GM21723 (cell line): ENCODE measurements around the gene FOXA1.

Experiments
- ATAC-seq: cut with Tn5 transposase; IDR thresholded peaks from one replicate; pipeline ENCODE4 v1.9.1; 2021; ENCODE audit warnings: mild to moderate bottlenecking, moderate library complexity; ENCODE audit not compliant: unreplicated experiment

Gene FOXA1

DNA sequence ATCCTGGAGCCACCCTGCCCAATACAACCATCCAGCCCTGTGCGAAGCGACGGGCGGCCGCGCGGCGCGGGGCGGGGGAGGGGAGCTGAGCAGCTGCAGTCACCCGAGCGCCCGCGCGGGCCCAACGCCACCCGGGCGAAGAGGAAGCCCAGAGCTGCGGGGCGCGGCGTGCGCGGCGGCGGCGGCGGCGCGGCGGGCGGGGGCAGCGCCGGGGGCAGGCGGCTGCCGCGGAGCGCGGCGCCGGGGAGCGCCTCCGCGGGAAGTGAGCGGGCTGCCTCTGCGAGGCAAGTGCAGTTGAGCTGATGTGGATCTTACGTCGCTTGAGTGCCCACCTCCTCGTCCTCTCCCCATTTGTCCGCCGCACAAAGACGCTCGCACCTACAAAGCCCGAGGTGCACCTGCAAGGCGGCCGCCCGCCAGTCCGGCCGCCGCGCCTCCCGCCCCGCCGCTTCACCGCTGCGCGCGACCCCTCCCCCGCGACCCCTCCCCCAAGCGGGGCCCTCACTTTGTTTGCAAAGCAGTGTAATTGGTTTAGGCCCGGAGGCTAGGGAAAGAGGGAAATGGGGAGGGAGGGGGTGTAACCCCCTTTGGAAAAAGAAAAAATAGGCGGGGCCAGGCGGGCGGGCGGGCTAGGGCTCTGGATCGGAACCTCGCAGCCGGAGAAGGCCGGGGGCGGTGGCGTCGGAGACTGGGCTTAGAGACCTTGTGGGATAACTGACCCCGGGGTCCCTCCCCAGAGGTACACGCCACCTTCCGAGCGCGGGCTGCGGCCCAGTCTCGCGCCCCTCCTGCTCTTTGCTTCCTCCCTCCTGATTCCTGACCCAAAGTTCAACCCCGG lies at the start of gene FOXA1, which contains the start of gene TTC6:
FOXA1 (minus strand) TSS at position 279 of the 838 bp plus-strand sequence; CDS start at position 2, 277 bp downstream.
TTC6 (plus strand) TSS at position 659 of the 838 bp plus-strand sequence. CDS start 26,436 bp downstream, outside the sequence.
- no peak for ATAC-seq

DNA sequence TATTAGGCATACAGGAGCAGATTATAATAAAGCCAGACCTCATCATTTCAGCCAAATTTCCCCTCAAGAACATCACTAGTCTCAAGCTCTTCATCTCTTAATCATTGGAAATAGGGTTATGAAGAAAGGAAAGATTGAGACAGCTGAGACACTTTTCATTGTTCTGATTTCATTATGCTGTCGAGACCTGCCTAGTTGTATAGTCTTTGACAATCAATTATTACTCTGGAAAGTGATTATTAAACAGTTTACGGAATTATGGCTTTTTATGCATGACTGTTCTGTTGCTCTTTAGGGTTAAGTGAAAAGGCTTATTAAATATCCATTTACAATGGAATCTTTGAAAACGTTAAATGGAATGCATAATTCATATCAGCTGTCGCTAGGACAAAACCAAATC lies 48.7 kb upstream of the FOXA1 start:
- ATAC-seq, result no peak

DNA sequence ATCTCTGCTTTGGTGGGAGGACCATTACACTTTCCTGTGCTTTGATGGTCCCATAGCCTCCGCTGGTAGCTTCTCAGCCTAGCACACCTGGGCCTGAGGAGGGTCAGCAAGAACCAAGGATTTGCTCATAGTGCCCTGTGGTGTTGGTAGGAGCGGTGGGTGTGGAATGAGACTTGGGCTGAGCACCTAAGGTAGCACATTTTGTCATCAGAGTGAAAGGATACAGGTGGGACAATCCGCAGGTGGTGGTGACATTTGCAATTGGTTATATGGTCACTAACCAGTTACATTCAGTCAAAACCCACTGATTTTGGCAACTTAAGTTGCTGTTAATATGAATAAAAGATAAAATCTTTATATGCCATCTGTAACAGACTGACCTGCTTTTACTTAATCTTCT lies 47.1 kb upstream of the FOXA1 start:
- ATAC-seq, result no peak

DNA sequence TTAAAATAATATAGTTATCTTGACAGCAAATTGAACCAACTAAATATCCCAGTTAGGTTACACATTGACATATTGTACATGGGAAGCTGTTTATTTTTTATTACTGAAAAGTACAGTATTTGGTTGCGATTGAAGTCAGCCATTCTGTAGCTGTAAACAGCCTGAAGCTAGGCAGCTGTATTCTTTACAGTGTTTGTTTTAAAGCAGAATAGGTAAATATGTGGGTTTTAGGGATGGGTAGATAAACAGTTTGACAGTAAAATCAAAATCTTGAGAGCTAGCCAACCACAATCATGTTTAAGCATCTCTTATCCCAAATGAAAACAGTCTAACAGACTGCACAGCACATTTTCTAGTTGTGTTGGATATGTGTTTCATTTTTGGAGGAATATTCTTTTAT lies 46.1 kb upstream of the FOXA1 start:
- no peak for ATAC-seq

DNA sequence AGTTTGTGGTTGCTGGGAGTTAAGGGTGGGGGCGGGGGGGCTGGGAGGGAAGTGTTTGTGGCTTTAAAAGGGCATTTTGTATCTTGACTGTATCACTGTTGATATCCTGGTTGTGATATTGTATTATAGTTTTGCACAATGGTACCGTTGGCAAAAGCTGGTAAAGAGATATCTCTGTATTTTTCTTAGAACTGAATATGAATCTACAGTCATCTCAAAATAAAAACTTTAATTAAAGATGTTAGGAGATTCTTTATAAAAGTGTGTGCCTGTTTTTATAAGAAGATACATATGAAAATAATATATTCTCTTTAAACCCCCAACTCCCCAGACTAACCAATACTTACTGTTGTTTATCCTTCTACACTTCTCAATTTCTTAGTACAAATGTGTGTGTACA lies 43.5 kb upstream of the FOXA1 start:
- no peak for ATAC-seq

DNA sequence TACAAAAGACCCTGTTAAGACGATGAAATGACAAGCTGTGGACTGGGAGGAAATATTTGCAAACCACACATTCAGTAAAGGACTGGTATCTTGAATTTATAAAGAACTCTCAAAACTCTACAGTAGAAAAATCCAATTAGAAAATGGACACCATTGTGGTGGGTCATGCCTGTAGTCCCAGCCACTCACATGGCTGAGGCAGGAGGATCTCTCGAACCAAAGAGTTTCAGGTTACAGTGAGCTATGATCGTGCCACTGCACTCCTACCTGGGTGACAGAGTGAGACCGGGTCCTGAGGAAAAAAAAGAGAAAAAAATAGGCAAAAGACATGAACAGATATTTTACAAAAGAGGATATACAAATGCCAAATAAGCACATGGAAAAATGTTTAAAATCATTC lies 42.3 kb upstream of the FOXA1 start:
- ATAC-seq, result no peak

DNA sequence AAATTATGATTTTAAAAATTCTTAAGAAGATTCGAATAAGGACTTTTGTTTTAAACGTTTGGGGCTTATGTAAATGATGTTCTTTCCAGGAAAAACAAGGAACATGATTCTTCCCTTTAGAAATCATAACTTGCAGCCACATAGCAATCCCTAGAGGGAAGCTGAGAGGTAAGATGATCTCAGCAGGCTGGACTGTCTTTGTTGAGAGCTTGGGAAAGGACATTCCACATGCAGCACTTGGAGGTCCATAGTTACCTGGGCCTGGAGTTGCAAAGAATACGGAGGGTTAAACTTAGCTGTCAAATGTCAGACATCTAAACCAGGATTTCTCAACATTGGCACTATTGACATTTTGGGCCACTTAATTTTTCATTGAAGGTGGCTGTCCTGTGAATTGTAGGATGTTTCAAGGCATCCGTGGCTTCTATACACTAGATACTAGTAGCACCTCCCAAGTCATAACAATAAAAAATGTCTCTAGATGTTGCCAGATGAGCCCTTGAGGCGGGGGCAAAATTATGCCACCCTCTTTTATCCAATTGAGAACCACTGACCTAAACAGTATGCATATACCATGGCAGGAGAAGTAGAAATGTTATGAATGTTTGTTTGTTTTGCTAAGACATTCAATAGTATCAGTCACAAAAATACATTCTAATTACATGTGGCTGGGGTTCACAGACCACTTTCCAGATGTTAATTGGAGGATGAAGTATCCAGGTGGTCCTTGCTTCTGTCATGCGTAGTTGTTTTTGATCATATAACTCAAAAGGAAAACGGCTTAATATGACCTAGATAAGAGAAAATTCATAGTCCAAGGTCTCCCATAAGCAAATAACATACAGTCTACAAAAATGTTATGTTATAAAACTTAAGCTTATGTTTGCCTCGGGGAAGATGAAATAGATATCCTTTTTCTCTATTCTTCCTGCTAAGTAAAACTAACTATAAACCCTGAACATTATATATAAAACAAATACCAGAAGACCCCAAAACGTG lies 30.8 kb upstream of the FOXA1 start:
- no peak for ATAC-seq

DNA sequence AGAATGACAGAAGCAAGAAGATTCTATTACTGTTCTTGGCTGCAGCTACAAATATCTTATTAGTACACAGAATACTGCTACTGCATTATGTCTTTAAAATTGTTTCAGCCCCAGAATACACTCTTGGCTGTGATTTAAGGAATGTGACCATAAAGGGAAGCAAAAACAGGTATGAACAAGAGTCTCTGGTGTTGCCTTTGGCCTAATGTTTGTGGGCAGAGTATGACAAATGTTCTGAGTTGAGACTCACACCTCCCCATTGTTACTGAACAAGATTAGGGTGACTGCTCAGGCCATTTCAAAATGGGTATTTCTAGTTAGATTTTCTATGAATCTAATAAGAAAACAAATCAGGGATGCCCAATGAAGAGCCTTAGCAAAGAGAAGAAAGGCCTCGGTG lies 28.9 kb upstream of the FOXA1 start:
- ATAC-seq, result no peak

DNA sequence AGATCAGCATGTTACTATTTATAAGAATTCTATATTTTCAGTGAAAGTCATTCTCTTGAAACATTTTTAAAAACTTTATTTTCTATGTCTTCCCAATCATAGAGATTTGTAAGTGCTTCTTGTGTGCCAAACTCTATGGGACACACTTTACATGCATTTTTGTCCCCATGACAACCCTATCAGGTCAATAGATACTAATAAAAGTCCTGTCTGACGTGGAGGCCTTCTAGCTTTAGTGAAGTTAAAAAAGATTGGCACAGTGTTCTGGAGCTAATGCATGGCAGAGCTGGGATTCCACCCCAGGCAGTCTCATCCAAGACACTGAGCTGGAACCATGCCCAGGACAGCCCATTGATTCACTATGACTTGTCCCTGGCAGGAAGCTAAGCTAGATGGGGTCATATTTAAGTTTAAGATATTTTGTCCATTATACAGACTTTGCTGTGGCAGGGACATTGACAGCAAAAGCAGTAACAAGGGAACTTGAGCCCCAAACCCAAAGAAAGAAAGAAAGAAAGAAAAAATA lies 28.4 kb upstream of the FOXA1 start:
- ATAC-seq, result no peak

DNA sequence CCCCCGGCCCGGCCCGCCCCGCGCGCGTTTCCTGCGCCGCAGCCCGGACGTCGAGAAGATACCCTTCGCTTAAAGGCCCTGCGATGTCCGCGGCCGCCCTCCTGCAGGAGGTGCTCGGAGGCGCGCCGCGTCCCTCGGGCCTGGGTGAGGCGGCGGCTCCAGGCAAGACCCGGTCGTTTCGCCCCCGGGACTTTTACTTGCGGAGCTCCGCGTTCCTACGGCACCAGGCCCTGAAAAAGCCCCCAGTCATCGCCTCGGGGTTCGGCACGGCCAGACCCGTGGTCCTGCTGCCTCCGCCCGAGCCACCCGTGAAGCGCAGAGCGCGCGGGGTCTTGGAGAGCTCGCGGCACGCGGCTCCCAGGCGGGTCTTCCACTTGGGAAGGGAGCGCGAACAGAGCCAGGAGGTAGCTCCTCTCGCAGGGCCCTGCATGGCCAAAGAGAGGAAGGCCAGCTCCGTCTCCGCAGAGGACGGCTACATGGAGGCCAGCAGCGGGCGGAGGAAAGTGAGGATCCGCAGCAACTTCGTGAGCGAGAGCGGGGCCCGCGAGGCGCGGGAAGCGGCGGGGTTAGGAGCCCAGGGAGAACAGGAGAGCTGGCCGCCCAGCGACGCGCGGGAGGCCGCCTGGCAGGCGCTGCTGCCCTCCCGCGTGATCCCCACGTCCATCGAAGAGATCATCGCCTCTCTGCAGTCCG lies 27.3 kb upstream of the FOXA1 start:
- ATAC-seq, result no peak

DNA sequence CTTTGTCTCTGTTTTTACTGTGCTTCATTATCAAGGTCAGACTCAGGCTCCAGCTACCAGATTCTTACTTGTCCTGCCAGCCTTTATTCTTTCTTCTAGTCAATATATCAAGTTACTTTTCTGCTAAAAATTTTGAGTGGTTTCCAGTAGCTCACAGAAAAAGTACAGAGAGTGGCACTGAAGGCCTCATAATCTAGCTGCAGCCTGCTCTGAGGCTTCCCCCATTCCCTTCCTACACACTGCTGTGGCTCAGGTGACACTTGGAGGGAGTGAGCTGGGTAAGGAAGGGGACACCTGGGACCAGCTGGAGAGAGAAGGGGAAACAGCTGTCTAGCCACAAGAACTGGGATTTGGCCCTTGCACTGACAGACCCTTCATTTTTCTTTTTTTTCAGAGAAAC lies 25.8 kb upstream of the FOXA1 start:
- ATAC-seq, result no peak

DNA sequence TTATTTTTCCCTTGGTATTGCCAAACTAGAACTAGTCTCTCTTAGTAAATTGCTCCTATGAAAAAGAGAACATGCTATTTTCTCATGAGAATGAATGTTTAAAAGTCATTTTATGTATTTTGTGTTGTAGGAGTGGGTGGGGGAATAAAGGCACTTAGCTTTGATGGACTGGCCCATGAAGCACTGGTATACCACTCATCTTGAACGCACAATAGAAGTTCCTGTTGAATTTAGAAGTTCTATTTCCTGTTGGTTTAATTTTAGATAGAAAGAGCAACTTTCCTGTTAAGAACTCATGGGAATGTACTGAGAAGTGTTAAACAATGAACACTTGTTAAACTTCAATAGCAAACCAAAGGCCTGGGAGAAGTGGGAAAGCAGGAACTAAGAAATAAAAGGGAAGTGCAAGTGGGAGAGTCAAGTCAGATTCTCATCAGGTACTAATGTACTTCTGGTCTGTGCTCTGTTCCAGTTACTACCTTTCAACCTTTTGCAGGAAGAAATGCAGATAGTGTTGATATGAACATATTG lies 23.5 kb upstream of the FOXA1 start:
- no peak for ATAC-seq

DNA sequence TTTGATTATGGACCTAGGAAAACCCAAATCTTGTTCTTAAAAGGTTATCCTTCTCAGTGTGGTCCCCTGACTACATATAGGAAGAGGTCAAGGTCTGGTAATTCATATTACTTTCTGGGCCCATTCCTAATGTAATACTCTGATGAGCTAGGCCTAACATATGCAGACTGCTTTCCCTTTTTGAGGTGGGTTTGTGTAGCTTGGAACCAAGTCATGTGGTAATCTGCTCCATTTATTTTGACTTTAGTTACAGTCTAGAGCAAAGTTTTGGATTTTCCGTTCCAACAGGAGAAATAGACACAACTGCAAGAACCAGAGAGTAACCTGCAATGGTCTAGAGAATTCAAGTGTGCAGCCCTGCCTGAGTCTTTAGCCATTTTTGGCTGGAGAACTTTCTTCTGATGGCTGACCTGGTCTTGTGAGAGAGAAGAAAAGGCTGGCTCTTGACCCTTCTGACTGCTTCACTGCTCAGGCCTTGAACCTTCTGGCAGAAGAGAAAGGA lies 22.9 kb upstream of the FOXA1 start:
- no peak for ATAC-seq

DNA sequence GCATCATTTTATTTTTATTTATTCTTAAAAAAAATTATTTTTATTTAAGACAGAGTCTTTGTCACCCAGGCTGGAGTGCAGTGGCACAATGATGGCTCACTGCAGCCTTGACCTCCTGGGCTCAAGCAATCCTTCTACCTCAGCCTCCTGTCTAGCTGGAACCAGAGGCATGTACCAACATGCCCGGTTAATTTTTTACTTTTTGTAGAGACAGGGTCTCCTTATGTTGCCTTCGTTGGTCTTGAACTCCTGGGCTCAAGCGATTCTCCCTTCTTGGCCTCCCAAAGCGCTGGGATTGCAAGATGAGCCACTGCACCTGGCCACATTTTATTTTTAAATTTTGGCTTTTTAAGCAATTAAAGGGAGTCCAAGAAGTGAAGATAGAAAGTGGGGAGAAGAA lies 21.8 kb upstream of the FOXA1 start:
- ATAC-seq, result no peak

DNA sequence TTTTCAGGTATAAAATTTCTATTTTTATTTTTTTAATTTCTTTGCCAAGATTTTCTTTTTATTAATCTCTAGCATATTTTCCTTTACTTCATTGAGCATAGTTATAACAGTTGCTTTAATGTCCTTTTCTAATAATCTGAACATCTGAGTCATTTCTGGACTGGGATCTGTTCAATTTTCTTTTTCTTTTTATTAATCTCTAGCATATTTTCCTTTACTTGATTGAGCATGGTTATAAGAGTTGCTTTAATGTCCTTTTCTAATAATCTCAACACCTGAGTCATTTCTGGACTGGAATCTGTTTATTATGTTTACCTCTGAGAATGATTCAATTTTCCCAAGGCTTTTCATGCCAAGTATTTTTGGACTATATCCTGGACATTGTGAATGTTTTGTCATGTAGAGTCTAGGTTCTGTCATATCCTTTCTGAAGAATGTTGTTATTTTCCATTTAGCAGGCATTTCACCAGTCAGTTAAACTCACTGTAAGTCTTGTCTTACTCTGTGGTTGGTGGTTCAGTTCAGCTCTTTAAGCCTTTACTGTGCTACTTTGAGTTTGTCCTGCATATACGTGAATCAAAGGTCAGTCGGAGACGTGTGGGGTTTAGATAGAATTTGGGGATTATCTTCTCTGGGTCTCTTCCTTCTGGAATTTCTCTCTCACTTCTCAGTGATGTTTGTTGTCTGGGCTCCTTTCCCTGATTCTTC lies 20.7 kb upstream of the FOXA1 start:
- no peak for ATAC-seq

DNA sequence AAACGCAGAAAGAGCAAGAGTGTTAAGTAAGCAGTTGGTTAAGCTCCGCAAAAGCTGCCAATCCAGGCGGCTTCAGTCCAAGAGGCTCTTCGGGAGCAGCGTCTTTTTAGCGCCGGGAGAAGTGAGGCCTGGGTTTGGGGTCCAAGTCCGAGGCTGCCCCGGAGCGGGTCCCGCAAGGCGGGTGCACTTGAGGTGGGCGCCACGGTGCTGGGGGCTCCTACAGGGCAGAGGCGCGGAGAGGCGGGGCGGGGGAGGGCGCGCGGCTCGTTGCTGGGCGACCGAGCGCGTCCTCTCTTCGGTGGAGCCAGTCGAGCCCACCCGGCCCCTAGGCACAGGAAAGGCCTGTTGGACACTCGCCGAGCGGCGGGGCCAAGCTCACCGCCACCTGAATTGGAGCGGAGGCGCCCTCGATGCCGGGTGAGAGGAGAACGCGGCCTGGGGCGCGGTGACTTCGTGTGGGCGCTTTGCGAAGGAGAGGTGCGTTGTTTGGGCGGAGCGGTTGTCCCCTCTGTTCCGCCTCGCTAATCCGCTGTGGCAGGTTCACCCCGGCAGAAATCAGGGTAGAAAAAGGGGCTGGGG lies 16.0 kb upstream of the FOXA1 start:
- ATAC-seq, result no peak

DNA sequence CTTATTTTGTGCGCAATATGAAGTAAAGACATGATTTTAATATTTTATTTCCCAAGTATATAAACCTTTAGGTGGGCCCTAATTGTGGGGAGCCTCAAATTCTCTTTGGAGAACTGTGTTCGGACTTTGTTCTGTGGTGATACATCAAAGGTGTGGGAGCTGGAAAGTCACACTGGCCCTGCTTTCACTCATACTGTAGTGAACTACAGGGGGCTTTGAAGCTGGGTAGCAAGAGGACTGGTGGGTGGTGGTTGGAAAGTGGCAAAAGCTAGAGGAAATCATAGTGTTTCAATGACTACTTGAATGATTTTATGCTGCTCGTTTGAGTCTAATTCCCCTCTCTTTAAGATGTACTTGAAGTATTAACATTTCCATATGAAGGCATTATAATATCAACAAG lies 13.6 kb upstream of the FOXA1 start:
- no peak for ATAC-seq

DNA sequence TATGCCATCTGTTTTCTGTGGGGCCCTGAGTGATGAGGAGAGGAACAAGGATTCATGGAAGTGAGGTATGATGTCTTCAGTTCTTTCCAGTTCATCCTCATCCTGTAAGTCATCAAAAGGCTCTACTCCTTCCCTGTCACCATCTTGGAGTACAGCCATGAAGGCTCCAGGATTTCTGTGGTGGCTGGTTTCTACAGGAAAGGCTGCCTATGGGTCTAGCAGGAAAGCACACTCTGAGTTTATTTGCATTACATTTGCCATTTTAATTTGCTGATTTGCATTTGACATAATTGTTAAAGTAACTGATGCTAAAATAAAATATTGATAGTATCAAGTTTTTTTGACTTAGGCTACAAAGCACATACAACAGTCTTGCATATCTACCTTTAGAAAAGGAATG lies 11.6 kb upstream of the FOXA1 start:
- no peak for ATAC-seq

DNA sequence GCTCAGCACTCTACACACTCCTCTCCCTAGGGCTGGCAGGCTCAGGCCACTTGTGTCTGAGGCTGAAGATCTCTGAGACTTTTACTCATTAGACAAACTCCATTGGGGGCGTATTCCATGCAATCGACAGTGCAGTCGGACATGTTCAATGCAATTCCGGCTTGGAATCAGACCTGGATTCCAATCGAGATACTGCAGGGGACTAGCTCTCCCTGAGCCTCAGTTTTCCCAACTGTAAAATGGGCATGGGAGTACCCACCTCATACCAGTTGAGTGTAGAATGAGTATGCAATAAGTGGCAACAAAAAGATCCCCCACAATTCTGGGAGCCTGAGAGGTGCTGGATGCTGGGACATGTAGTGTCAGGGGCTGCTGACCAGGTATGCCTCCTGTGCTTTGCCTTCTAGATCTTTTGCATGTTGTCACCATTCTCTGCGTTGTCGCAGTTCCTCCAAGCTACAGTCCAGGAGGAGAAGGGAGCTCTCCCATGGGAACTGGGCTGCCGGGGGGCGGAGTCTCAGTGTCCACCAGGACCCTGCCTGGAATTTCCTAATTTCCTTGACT lies 8.7 kb upstream of the FOXA1 start:
- ATAC-seq, result no peak
